ENCODE results near the gene GTF2H3.
A peak's percentile ranks its signal among the peaks of the same experiment; 100 is the strongest.
"Not testable (repeated sequence)": the region's sequence is repeated elsewhere in the genome, so short reads cannot be mapped to it uniquely, and the experiment has no call there.

Gene GTF2H3

GRCh38 chr12:123633379-123634141, at the start of gene GTF2H3, which contains the start of gene EIF2B1:
GTF2H3 (plus strand) TSS chr12:123633829; CDS start chr12:123633860, 31 bp downstream.
EIF2B1 (minus strand) TSS chr12:123633686; CDS start chr12:123633557, 129 bp downstream.
- peak; percentile 96 for DNase-seq

- no peak for DNase-seq
These were observed 41.7 kb upstream of the GTF2H3 start for GRCh38 chr12:123591702-123592481.

GRCh38 chr12:123595729-123596128, 37.9 kb upstream of the GTF2H3 start:
- DNase-seq = no peak

GRCh38 chr12:123597100-123597499, 36.5 kb upstream of the GTF2H3 start:
- DNase-seq = no peak

GRCh38 chr12:123598522-123598921, 35.1 kb upstream of the GTF2H3 start:
- DNase-seq = no peak

- DNase-seq = no peak
These were observed 34.3 kb upstream of the GTF2H3 start for GRCh38 chr12:123599310-123599709.

- DNase-seq = no peak
These were observed 33.9 kb upstream of the GTF2H3 start for GRCh38 chr12:123599721-123600120.

GRCh38 chr12:123601602-123602489, 31.8 kb upstream of the GTF2H3 start, which contains the start of gene DDX55:
DDX55 (plus strand) TSS chr12:123602099; CDS start chr12:123602149, 50 bp downstream.
- DNase-seq = peak; percentile 87

- DNase-seq = no peak
These were observed 30.9 kb upstream of the GTF2H3 start for GRCh38 chr12:123602651-123603195.

- DNase-seq = not testable (repeated sequence)
These were observed 30.1 kb upstream of the GTF2H3 start for GRCh38 chr12:123603495-123603894.

GRCh38 chr12:123607756-123608155, 25.9 kb upstream of the GTF2H3 start:
- no peak for DNase-seq

- DNase-seq = no peak
These were observed 25.4 kb upstream of the GTF2H3 start for GRCh38 chr12:123608182-123608581.

GRCh38 chr12:123614110-123614509, 19.5 kb upstream of the GTF2H3 start:
- no peak for DNase-seq

GRCh38 chr12:123614531-123614930, 19.1 kb upstream of the GTF2H3 start:
- no peak for DNase-seq

- no peak for DNase-seq
These were observed 16.5 kb upstream of the GTF2H3 start for GRCh38 chr12:123617144-123617543.

- DNase-seq = no peak
These were observed 16.0 kb upstream of the GTF2H3 start for GRCh38 chr12:123617580-123617979.

GRCh38 chr12:123621101-123621500, 12.5 kb upstream of the GTF2H3 start:
- DNase-seq = no peak

GRCh38 chr12:123621619-123622530, 11.8 kb upstream of the GTF2H3 start:
- DNase-seq = no peak

- DNase-seq = no peak
These were observed 523 bp downstream of the GTF2H3 start for GRCh38 chr12:123634142-123634561.

- no peak for DNase-seq
These were observed 10.3 kb downstream of the GTF2H3 start for GRCh38 chr12:123643911-123644310.

- no peak for DNase-seq
These were observed 11.8 kb downstream of the GTF2H3 start for GRCh38 chr12:123645380-123645779.

Measured in CD4-positive, alpha-beta T cell treated with Interleukin-21 for 1 hour (primary cell).